ENCODE results near the gene TAS1R2.

TAS1R2 gene

GRCh38 chr1:18829671-18830070 is 29.8 kb downstream of the TAS1R2 start:
- Histone ChIP-seq H3K4me3 (no peak overlapping the region), H3K36me3 (no peaks in the 10 kb centered on the region), H3K4me2 (no peak overlapping the region), H3K27me3 (no peaks in the 10 kb centered on the region), H4K20me1 (no peaks in the 10 kb centered on the region), H3K9me3 (replicated peaks in 1 of 11) (peaks cover 14 to 42% (median 35%) of the 10 kb centered on the region in 11 experiments; a peak in 21 of 22 replicates), H3K27ac (no peak overlapping the region), H3K9ac (no peak overlapping the region), H3K4me1 (peaks cover 0 to 5% (median 0%) of the 10 kb centered on the region in 10 experiments; a peak in 1 of 20 replicates)
- no peak for TF ChIP-seq Cebpa-rat (IDR thresholded peaks at IDR 0.05)

- Histone ChIP-seq H3K27me3 (no peaks in the 10 kb centered on the region), H3K27ac (no peak overlapping the region), H3K36me3 (no peaks in the 10 kb centered on the region), H3K9me3 (replicated peaks in 1 of 11) (peaks cover 14 to 42% (median 35%) of the 10 kb centered on the region in 11 experiments; a peak in 21 of 22 replicates), H3K4me3 (no peak overlapping the region), H3K9ac (no peak overlapping the region), H3K4me2 (no peak overlapping the region), H4K20me1 (no peaks in the 10 kb centered on the region), H3K4me1 (peaks cover 0 to 5% (median 0%) of the 10 kb centered on the region in 10 experiments; a peak in 1 of 20 replicates)
- TF ChIP-seq Cebpa-rat (IDR thresholded peaks at IDR 0.05), result no peak
Measured at GRCh38 chr1:18828224-18828623, 31.2 kb downstream of the TAS1R2 start.

GRCh38 chr1:18823438-18823837 is 36.0 kb downstream of the TAS1R2 start:
- Histone ChIP-seq H3K4me3 (no peak overlapping the region), H3K27me3 (peaks cover 4 to 20% (median 17%) of the 10 kb centered on the region in 11 experiments; a peak in 18 of 22 replicates), H3K9me3 (replicated peaks in 1 of 11) (peaks cover 5 to 25% (median 19%) of the 10 kb centered on the region in 11 experiments; a peak in 20 of 22 replicates), H3K4me2 (no peak overlapping the region), H3K27ac (no peak overlapping the region), H3K9ac (no peak overlapping the region), H3K4me1 (no peaks in the 10 kb centered on the region), H3K36me3 (no peaks in the 10 kb centered on the region), H4K20me1 (peaks cover 0 to 14% (median 0%) of the 10 kb centered on the region in 11 experiments; a peak in 5 of 22 replicates)
- no peak for TF ChIP-seq Cebpa-rat (IDR thresholded peaks at IDR 0.05)

- Histone ChIP-seq H3K27me3 (peaks cover 6 to 30% (median 20%) of the 10 kb centered on the region in 11 experiments; a peak in 18 of 22 replicates), H3K9ac (no peak overlapping the region), H3K4me2 (no peak overlapping the region)
Measured at GRCh38 chr1:18820791-18821641, 38.4 kb downstream of the TAS1R2 start.

GRCh38 chr1:18819986-18820790 is 39.3 kb downstream of the TAS1R2 start:
- H3K27me3 ChIP-seq, result peaks cover 6 to 30% (median 20%) of the 10 kb centered on the region in 11 experiments; a peak in 18 of 22 replicates
- no peak overlapping the region for H3K4me3 ChIP-seq
- no peak overlapping the region for H3K4me2 ChIP-seq
- no peak overlapping the region for H3K27ac ChIP-seq
- H3K9me3 ChIP-seq (replicated peaks in 1 of 11), result no peaks in the 10 kb centered on the region
- H3K4me1 ChIP-seq, result no peaks in the 10 kb centered on the region
- no peaks in the 10 kb centered on the region for H3K36me3 ChIP-seq
- peaks cover 0 to 14% (median 0%) of the 10 kb centered on the region in 11 experiments; a peak in 5 of 22 replicates for H4K20me1 ChIP-seq
- TF ChIP-seq Cebpa-rat (IDR thresholded peaks at IDR 0.05), result no peak
- no peak overlapping the region for H3K9ac ChIP-seq

More at GRCh38 chr1:18820791-18821641, 38.4 kb downstream of the TAS1R2 start:
- Histone ChIP-seq H3K27ac (no peak overlapping the region), H3K36me3 (no peaks in the 10 kb centered on the region), H3K4me1 (no peaks in the 10 kb centered on the region), H4K20me1 (peaks cover 0 to 14% (median 0%) of the 10 kb centered on the region in 11 experiments; a peak in 5 of 22 replicates), H3K9me3 (replicated peaks in 1 of 11) (0 out of 22 replicates have a peak, but pooled peaks cover 0 to 2% (median 0%) of the 10 kb centered on the region in 11 experiments), H3K4me3 (no peak overlapping the region)
- TF ChIP-seq Cebpa-rat (IDR thresholded peaks at IDR 0.05), result no peak

GRCh38 chr1:18819203-18819602 is 40.3 kb downstream of the TAS1R2 start:
- Histone ChIP-seq H3K9ac (no peak overlapping the region), H3K9me3 (replicated peaks in 1 of 11) (no peaks in the 10 kb centered on the region), H3K4me3 (no peak overlapping the region), H3K4me2 (no peak overlapping the region), H3K27me3 (peaks cover 6 to 32% (median 20%) of the 10 kb centered on the region in 11 experiments; a peak in 18 of 22 replicates), H3K36me3 (no peaks in the 10 kb centered on the region), H3K27ac (no peak overlapping the region), H3K4me1 (peaks cover 0 to 4% (median 0%) of the 10 kb centered on the region in 10 experiments; a peak in 3 of 20 replicates), H4K20me1 (peaks cover 0 to 14% (median 0%) of the 10 kb centered on the region in 11 experiments; a peak in 5 of 22 replicates)
- no peak for TF ChIP-seq Cebpa-rat (IDR thresholded peaks at IDR 0.05)

GRCh38 chr1:18817795-18818435 is 41.5 kb downstream of the TAS1R2 start:
- no peaks in the 10 kb centered on the region for H3K9me3 ChIP-seq (replicated peaks in 1 of 11)
- peaks cover 0 to 14% (median 0%) of the 10 kb centered on the region in 11 experiments; a peak in 6 of 22 replicates for H4K20me1 ChIP-seq
- H3K4me3 ChIP-seq, result no peak overlapping the region
- H3K36me3 ChIP-seq, result no peaks in the 10 kb centered on the region
- H3K9ac ChIP-seq, result no peak overlapping the region
- H3K4me2 ChIP-seq, result no peak overlapping the region
- H3K4me1 ChIP-seq, result peaks cover 0 to 6% (median 0%) of the 10 kb centered on the region in 10 experiments; a peak in 3 of 20 replicates
- H3K27ac ChIP-seq, result no peak overlapping the region
- no peak for TF ChIP-seq Cebpa-rat (IDR thresholded peaks at IDR 0.05)
- peaks cover 6 to 34% (median 20%) of the 10 kb centered on the region in 11 experiments; a peak in 18 of 22 replicates for H3K27me3 ChIP-seq

- Histone ChIP-seq H3K4me3 (no peak overlapping the region), H3K27me3 (peaks cover 6 to 34% (median 20%) of the 10 kb centered on the region in 11 experiments; a peak in 18 of 22 replicates), H3K4me2 (no peak overlapping the region), H3K27ac (no peak overlapping the region), H3K9me3 (replicated peaks in 1 of 11) (no peaks in the 10 kb centered on the region), H3K4me1 (peaks cover 0 to 6% (median 0%) of the 10 kb centered on the region in 10 experiments; a peak in 3 of 20 replicates), H3K9ac (no peak overlapping the region), H3K36me3 (no peaks in the 10 kb centered on the region), H4K20me1 (peaks cover 0 to 14% (median 0%) of the 10 kb centered on the region in 11 experiments; a peak in 6 of 22 replicates)
- no peak for TF ChIP-seq Cebpa-rat (IDR thresholded peaks at IDR 0.05)
Measured at GRCh38 chr1:18817316-18817715, 42.1 kb downstream of the TAS1R2 start.

Measured in BLaER1 treated with 17β-estradiol and CSF1 and Interleukin-3, amounts not matched to agents 10 nM and 100 nM (cell line).